Activated T-helper 2 cell treated with anti-CD3 and anti-CD28 coated beads, Interferon-gamma antibody, Interleukin-2, Interleukin-4, amounts not matched to agents 10 μg/mL and 5 μg/mL and 100 μg/mL, durations not matched to agents 14 hours and 24 hours and 36 hours (primary cell): ENCODE measurements around the gene CLEC4G. TPM values are rescaled to one million over a fixed set of nuclear protein-coding genes. Genes with fewer than 3 reads are reported as not detected.

Experiments
- DNase-seq: peaks from one replicate; pipeline ENCODE4 v3.0.0; 2021; ENCODE audit warnings: low spot score
- H3K27ac Mint-ChIP-seq: one replicate; pipeline ENCODE4 v1.8.0; 2021; ENCODE audit warnings: mixed read lengths
- H3K27me3 Mint-ChIP-seq: one replicate; pipeline ENCODE4 v1.8.0; 2021; ENCODE audit warnings: low read depth, mixed read lengths
- H3K36me3 Mint-ChIP-seq: one replicate; pipeline ENCODE4 v1.8.0; 2021; ENCODE audit warnings: low read depth, mixed read lengths
- H3K4me1 Mint-ChIP-seq: one replicate; pipeline ENCODE4 v1.8.0; 2021; ENCODE audit warnings: low read depth, mixed read lengths
- H3K4me3 Mint-ChIP-seq: one replicate; pipeline ENCODE4 v1.8.0; 2021; ENCODE audit warnings: low read depth, mild to moderate bottlenecking, moderate library complexity, mixed read lengths
- H3K9me3 Mint-ChIP-seq: one replicate; pipeline ENCODE4 v1.8.0; 2021; ENCODE audit warnings: mixed read lengths
- intact Hi-C: fragments of 100-400 bp; cut with micrococcal nuclease; formaldehyde crosslinking; loops from one replicate; pipeline ENCODE4 v1.15.1; 2023
- total RNA-seq: library from RNA; stranded (reverse); gene quantifications from 2 replicates; pipeline ENCODE4 v1.2.3, GENCODE V29; 2022

CLEC4G gene
- total RNA-seq, 1 donor from 2014 or later, result not detected

- Mint-ChIP-seq H3K4me1 (peaks cover 40% of the 10 kb centered on the region), H3K4me3 (peak overlapping the region; percentile 42), H3K9me3 (peaks cover 3% of the 10 kb centered on the region), H3K36me3 (peaks cover 10% of the 10 kb centered on the region), H3K27ac (peak overlapping the region; percentile 18), H3K27me3 (peaks cover 27% of the 10 kb centered on the region)
- DNase-seq, result peak; percentile 53
- intact Hi-C loops, result loop anchor here (1.0 kb wide), 1 partner anchor 111 kb away; no protein-coding TSS in a partner anchor
These were observed 52.7 kb downstream of the CLEC4G start for GRCh38 chr19:7678971-7679751.

Other genes with a start within 250 kb of the CLEC4G start
- 1.3 and 2.5 TPM in 2 replicates for gene PEX11G, start 243.1 kb downstream of the CLEC4G start, total RNA-seq
- 5.3 and 7.9 TPM in 2 replicates for gene ZNF358, start 216.0 kb downstream of the CLEC4G start, total RNA-seq
- gene MCOLN1, start 209.5 kb downstream of the CLEC4G start, total RNA-seq, result 10.3 and 11.2 TPM in 2 replicates
- gene PNPLA6, start 196.4 kb downstream of the CLEC4G start, total RNA-seq, result 145 and 147 TPM in 2 replicates
- 0.23 and 0.55 TPM in 2 replicates for gene CAMSAP3, start 136.2 kb downstream of the CLEC4G start, total RNA-seq
- 43.0 and 44.3 TPM in 2 replicates for gene XAB2, start 102.6 kb downstream of the CLEC4G start, total RNA-seq
- gene PET100, start 102.3 kb downstream of the CLEC4G start, total RNA-seq, result 95.7 and 113 TPM in 2 replicates
- gene PCP2, start 98.4 kb downstream of the CLEC4G start, total RNA-seq, result 1.2 and 1.6 TPM in 2 replicates
- gene STXBP2, start 95.0 kb downstream of the CLEC4G start, total RNA-seq, result 96.3 and 104 TPM in 2 replicates
- gene RETN, start 63.1 kb downstream of the CLEC4G start, total RNA-seq, result not detected in 2 replicates
- gene MCEMP1, start 55.0 kb downstream of the CLEC4G start, total RNA-seq, result not detected in 2 replicates
- gene TRAPPC5, start 51.3 kb downstream of the CLEC4G start, total RNA-seq, result 88.9 and 92.4 TPM in 2 replicates
- 0.46 and 0.99 TPM in 2 replicates for gene FCER2, start 30.0 kb downstream of the CLEC4G start, total RNA-seq
- not detected in 2 replicates for gene CD209, start 15.4 kb upstream of the CLEC4G start, total RNA-seq
- gene CLEC4M, start 31.1 kb upstream of the CLEC4G start, total RNA-seq, result not detected in 2 replicates
- gene EVI5L, start 98.1 kb upstream of the CLEC4G start, total RNA-seq, result 3.8 and 4.5 TPM in 2 replicates
- 0.05 TPM in 1 of 2 replicates, not detected in the other for gene PRR36, start 142.3 kb upstream of the CLEC4G start, total RNA-seq
- gene LRRC8E, start 156.4 kb upstream of the CLEC4G start, total RNA-seq, result not detected in 2 replicates
- gene MAP2K7, start 171.8 kb upstream of the CLEC4G start, total RNA-seq, result 43.0 and 44.6 TPM in 2 replicates
- 6.3 TPM in 2 replicates for gene TGFBR3L, start 182.7 kb upstream of the CLEC4G start, total RNA-seq
- 18.4 and 19.5 TPM in 2 replicates for gene SNAPC2, start 188.2 kb upstream of the CLEC4G start, total RNA-seq
- 0.50 and 0.53 TPM in 2 replicates for gene CTXN1, start 194.0 kb upstream of the CLEC4G start, total RNA-seq
- 79.2 and 90.2 TPM in 2 replicates for gene TIMM44, start 211.6 kb upstream of the CLEC4G start, total RNA-seq